Suprapubic skin (tissue), 4 donors: ENCODE data around the gene EPB41L1. TPM values are rescaled to one million over a fixed set of nuclear protein-coding genes. Genes with fewer than 3 reads are reported as not detected.

Experiments
- DNase-seq, 2 donors: peaks; one replicate each; pipeline ENCODE4 v3.0.0-alpha.2; 2019; ENCODE audit warnings: low spot score in 2 of 2
- H3K27ac ChIP-seq: fragments of 200-600 bp; sonication (generic); one replicate; pipeline ENCODE4 v1.5.1; 2019
- H3K27me3 ChIP-seq: fragments of 200-600 bp; sonication (generic); one replicate; pipeline ENCODE4 v1.5.1; 2019
- H3K36me3 ChIP-seq: fragments of 200-600 bp; sonication (generic); one replicate; pipeline ENCODE4 v1.5.1; 2019
- H3K4me1 ChIP-seq: fragments of 200-600 bp; sonication (generic); one replicate; pipeline ENCODE4 v1.5.1; 2019
- H3K4me3 ChIP-seq: fragments of 200-600 bp; sonication (generic); one replicate; pipeline ENCODE4 v1.5.1; 2019; ENCODE audit warnings: mild to moderate bottlenecking
- H3K9me3 ChIP-seq: fragments of 200-600 bp; sonication (generic); one replicate; pipeline ENCODE4 v1.5.1; 2019
- CTCF ChIP-seq, 2 donors: fragments of 200-600 bp in 1 of 2; fragments of 450-650 bp in 1 of 2; sonication (generic) in 1 of 2; IDR thresholded peaks; one replicate each; pipeline ENCODE4 v1.5.1; 2016 to 2019; ENCODE audit warnings: antibody characterized with exemption in 2 of 2, mild to moderate bottlenecking in 1 of 2, moderate library complexity in 1 of 2
- EP300 ChIP-seq: sonication (generic); formaldehyde crosslinking; IDR thresholded peaks from one replicate; pipeline ENCODE4 v1.6.1; 2017; ENCODE audit warnings: antibody characterized with exemption
- POLR2A ChIP-seq, 2 donors: fragments of 450-650 bp; IDR thresholded peaks; one replicate each; pipeline ENCODE4 v1.6.1; 2017; ENCODE audit warnings: antibody characterized with exemption in 2 of 2, mild to moderate bottlenecking in 2 of 2, moderate library complexity in 2 of 2
- POLR2AphosphoS5 ChIP-seq, 3 donors: sonication (generic); formaldehyde crosslinking; IDR thresholded peaks; one replicate each; pipeline ENCODE4 v1.6.1; 2017; ENCODE audit warnings: antibody characterized with exemption in 3 of 3
- WGBS: methylation state at CpG from one replicate; pipeline ENCODE4 v1.1.5; 2018; 5-methylcytosine and 5-hydroxymethylcytosine counted together
- total RNA-seq, 4 donors: library from RNA; depleted of rRNA; stranded (reverse); fragments of >200 nt; gene quantifications; one replicate each; pipeline ENCODE4 v1.1.0, GENCODE V29; 2016

Gene EPB41L1
- total RNA-seq, 4 donors from 2014 or later, result 14.3 to 27.9 (median 21.4) TPM

GRCh38 chr20:36175475-36175995, 21.0 kb downstream of the EPB41L1 start:
- Histone ChIP-seq H3K36me3 (peaks cover 17% of the 10 kb centered on the region), H3K27ac (no peak overlapping the region), H3K9me3 (no peaks in the 10 kb centered on the region), H3K4me1 (no peaks in the 10 kb centered on the region), H3K4me3 (no peak overlapping the region), H3K27me3 (no peaks in the 10 kb centered on the region)
- TF ChIP-seq POLR2AphosphoS5 (IDR thresholded peaks at IDR 0.05) (no peak), POLR2A (IDR thresholded peaks at IDR 0.05) (no peak), EP300 (no peak), CTCF (IDR thresholded peaks at IDR 0.05) (no peak)
- DNase-seq, result no peak
- WGBS, result 90% methylated on average over 10 of the region's 10 CpGs

- no peak overlapping the region for H3K27ac ChIP-seq
- no peak for TF ChIP-seq EP300
- no peak for TF ChIP-seq POLR2AphosphoS5 (IDR thresholded peaks at IDR 0.05)
- no peak for TF ChIP-seq CTCF (IDR thresholded peaks at IDR 0.05)
- TF ChIP-seq POLR2A (IDR thresholded peaks at IDR 0.05), result no peak
- H3K9me3 ChIP-seq, result no peaks in the 10 kb centered on the region
- no peaks in the 10 kb centered on the region for H3K27me3 ChIP-seq
- peaks cover 24% of the 10 kb centered on the region for H3K36me3 ChIP-seq
- H3K4me1 ChIP-seq, result no peaks in the 10 kb centered on the region
- H3K4me3 ChIP-seq, result no peak overlapping the region
- WGBS, result 60% methylated on average over 1 of the region's 7 CpGs
- DNase-seq, result no peak
Observed at GRCh38 chr20:36177716-36178115, 23.2 kb downstream of the EPB41L1 start.

- Histone ChIP-seq H3K27ac (no peak overlapping the region), H3K27me3 (no peaks in the 10 kb centered on the region), H3K36me3 (peaks cover 28% of the 10 kb centered on the region), H3K4me1 (no peaks in the 10 kb centered on the region), H3K4me3 (no peak overlapping the region), H3K9me3 (no peaks in the 10 kb centered on the region)
- no peak for DNase-seq
- no peak for TF ChIP-seq EP300
- TF ChIP-seq CTCF (IDR thresholded peaks at IDR 0.05), result no peak
- TF ChIP-seq POLR2AphosphoS5 (IDR thresholded peaks at IDR 0.05), result no peak
- TF ChIP-seq POLR2A (IDR thresholded peaks at IDR 0.05), result no peak
- 86% methylated on average over 7 of the region's 9 CpGs for WGBS
Observed at GRCh38 chr20:36179170-36179945, 24.8 kb downstream of the EPB41L1 start.

GRCh38 chr20:36180323-36180722, 25.8 kb downstream of the EPB41L1 start:
- peaks cover 37% of the 10 kb centered on the region for H3K36me3 ChIP-seq

More at GRCh38 chr20:36180323-36180722, 25.8 kb downstream of the EPB41L1 start:
- Histone ChIP-seq H3K4me1 (no peaks in the 10 kb centered on the region), H3K9me3 (no peaks in the 10 kb centered on the region), H3K27me3 (no peaks in the 10 kb centered on the region), H3K27ac (no peak overlapping the region), H3K4me3 (no peak overlapping the region)
- TF ChIP-seq POLR2A (IDR thresholded peaks at IDR 0.05) (no peak), CTCF (IDR thresholded peaks at IDR 0.05) (no peak), POLR2AphosphoS5 (IDR thresholded peaks at IDR 0.05) (no peak), EP300 (no peak)
- DNase-seq, result no peak
